GM19351 (cell line): ENCODE results near the gene TRERF1.
A peak's percentile ranks its signal among the peaks of the same experiment; 100 is the strongest.
"Not testable (repeated sequence)": the region's sequence is repeated elsewhere in the genome, so short reads cannot be mapped to it uniquely, and the experiment has no call there.

ENCODE experiments used
- ATAC-seq: cut with Tn5 transposase; IDR thresholded peaks from one replicate; pipeline ENCODE4 v1.9.1; 2021; ENCODE audit warnings: mild to moderate bottlenecking, moderate library complexity; ENCODE audit not compliant: unreplicated experiment

TRERF1 gene

DNA sequence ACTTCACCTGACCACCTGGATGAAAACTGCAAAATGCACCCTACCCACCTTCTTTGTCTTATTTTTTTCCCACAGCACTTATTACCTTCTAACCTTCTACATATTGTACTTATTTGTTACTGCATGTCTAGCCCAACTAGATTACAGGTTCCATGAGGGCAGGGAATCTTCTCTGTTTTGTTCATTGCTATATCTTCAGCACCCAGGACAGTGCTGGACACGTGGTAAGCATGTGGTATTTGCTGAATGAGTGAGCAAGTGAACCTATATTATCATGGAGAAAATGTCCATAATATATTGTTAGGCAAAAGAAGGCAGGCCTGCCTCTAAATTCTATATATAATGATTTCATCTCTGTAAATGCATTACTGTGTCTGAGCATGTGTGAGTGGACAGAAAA lies 107.0 kb downstream of the TRERF1 start:
- ATAC-seq, result no peak

DNA sequence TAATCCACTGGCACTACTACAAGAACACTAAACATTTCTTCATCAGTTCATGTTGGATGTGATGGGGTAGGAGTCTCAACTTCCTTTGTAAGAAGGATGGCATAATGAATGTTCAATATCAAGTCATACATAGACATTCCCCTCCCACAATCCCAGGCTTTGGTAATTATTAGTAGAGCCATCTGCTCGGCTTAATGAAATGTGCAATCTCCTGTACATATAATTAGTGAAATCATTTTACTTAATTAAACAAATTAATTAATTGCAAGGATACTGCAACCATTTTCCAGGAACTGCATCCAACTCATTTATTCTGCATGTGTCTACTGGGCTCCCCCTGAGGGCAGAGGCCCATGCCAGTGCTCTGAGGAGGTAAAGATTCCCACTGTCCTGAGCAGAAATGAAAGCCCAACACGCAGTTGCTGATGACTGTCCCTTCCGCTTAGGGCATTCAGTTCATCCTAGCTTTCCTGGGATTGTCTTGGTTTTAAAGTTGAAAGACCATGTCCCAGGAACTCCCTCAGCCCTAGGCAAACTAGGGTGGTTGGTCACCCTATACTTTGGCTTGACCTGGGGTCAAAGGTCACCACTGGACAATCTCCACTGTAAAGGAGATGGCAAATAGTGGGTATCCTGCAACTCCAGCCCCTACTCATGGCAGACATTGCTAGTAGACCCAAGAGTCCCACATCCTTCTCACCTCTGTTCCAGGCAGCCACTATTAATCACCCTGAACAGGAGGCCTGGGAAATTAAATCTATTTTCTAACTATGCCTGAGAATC lies 109.8 kb downstream of the TRERF1 start:
- ATAC-seq, result no peak

- ATAC-seq, result no peak
These were observed 110.5 kb downstream of the TRERF1 start for GRCh38 chr6:42341221-42341620.

DNA sequence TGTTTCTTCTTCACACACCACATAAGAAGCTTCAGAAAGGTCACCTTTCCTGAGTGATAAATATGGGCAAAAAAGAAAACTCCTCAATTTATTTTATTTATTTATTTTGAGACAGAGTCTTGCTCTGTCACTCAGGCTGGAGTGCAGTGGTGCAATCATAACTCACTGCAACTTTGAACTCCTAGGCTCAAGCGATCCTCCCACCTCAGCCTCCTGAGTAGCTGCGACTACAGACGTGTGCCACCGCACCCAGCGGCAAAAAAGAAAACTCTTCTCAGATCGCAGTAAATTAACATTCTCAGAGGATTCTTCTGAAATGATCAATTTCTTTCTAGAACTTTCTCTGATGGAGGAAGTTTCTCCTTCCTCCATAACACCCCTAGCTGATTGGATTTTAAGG lies 111.2 kb downstream of the TRERF1 start:
- ATAC-seq, result no peak

DNA sequence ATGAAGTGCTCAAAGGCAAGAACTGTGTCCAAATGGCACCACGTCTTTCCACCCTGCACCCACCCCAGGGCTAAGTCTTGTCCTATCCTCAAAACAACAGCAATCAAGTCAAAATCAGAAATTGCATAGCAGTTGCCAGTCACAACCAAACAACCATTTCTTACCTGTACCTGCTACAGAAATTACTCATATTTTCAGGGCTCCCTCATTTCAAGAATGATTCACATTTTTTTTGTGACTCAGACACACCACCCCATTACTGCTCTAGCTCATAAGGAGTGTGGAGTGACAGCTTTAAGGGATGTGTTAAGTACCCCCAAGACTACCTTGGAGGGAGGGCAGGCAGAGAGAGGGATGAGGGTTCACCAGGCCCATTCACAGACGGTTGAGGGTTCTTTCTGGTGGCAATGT lies 111.7 kb downstream of the TRERF1 start:
- peak; percentile 92 for ATAC-seq

- ATAC-seq, result no peak
These were observed 112.9 kb downstream of the TRERF1 start for GRCh38 chr6:42338744-42339222.

DNA sequence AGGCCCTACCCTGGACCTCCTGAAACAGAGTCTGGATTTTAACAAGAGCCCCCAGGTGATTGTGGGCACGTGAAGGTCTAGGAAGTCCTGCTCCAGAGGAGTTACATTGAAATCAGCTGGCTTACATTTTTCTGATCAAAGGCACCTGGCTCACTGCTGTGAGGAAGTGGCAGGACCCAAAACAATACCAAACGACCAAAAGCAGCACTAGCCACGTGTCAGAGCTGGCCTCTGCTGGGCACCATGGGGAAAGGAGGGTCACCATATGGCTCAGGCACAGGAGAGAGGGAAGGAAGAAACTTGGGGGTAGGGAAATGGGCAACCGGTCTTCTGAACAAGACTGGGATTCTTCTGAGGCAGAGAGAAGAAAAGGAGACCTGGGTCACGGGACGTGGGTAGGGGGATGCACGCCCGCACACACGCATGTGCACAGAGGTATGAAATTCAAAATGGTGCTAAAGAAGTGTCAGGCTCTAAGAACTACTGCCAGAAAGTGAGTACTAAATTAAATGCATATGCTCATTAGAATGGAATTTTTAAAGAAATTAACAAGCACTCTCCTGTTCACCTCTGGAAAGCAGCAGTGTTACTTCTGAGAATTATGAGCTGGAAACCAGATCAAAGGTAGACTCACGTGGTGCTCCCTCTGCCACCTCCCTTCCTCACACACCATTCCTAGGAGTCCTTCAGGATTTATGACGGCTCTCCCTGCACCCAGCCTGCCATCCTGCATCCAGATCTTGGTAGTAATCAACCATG lies 113.6 kb downstream of the TRERF1 start:
- ATAC-seq, result no peak

- no peak for ATAC-seq
These were observed 115.3 kb downstream of the TRERF1 start for GRCh38 chr6:42336431-42336830.

- ATAC-seq, result no peak
These were observed 115.8 kb downstream of the TRERF1 start for GRCh38 chr6:42335896-42336295.

GRCh38 chr6:42334870-42335269 lies 116.9 kb downstream of the TRERF1 start:
- no peak for ATAC-seq

DNA sequence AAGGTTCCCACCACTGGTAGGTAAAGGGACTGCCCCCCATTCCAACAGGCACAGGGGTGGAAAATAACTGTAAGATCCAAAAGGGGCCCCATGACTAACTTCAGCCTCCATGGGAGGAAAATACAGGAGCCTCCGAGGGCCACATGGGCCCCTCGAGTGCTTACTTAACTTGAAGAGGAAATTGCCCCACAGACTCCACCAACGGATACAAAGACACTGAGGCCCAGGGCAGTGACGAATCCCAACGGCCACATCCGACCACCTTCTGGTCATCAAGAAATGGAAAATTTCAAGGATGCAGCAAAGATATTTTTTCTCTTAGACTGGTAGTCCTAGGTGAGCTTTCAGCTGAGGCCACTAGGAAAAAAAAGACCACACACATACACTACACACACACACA lies 118.1 kb downstream of the TRERF1 start:
- ATAC-seq, result no peak

GRCh38 chr6:42332916-42333315 lies 118.8 kb downstream of the TRERF1 start:
- no peak for ATAC-seq

GRCh38 chr6:42331019-42331418 lies 120.7 kb downstream of the TRERF1 start:
- no peak for ATAC-seq

- no peak for ATAC-seq
These were observed 125.5 kb downstream of the TRERF1 start for GRCh38 chr6:42326248-42326647.

DNA sequence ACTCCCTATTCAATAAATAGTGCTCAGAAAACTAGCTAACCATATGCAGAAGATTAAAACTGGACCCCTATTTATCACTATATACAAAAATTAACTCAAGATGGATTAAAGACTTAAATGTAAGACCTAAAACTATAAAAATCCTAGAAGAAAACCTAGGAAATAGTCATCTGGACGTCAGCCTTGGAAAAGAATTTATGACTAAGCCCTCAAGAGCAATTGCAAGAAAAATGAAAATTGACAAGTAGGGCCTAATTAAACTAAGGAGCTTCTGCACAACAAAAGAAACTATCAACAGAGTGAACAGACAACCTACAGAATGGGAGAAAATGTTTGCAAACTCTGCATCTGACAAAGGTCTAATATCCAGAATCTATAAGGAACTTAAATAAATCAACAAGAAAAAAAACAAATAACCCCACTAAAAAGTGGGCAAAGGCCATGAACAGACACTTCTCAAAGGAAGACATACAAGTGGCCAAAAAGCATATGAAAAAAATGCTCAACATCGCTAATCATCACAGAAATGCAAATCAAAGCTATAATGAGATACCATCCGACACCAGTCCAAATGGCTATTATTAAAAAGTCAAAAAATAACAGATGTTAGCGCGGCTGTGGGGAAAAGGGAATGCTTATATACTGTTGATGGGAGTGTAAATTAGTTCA lies 126.9 kb downstream of the TRERF1 start:
- not testable (repeated sequence) for ATAC-seq

GRCh38 chr6:42322676-42323075 lies 129.1 kb downstream of the TRERF1 start:
- no peak for ATAC-seq

GRCh38 chr6:42321976-42322375 lies 129.8 kb downstream of the TRERF1 start:
- no peak for ATAC-seq

GRCh38 chr6:42320762-42321161 lies 131.0 kb downstream of the TRERF1 start:
- ATAC-seq, result no peak

DNA sequence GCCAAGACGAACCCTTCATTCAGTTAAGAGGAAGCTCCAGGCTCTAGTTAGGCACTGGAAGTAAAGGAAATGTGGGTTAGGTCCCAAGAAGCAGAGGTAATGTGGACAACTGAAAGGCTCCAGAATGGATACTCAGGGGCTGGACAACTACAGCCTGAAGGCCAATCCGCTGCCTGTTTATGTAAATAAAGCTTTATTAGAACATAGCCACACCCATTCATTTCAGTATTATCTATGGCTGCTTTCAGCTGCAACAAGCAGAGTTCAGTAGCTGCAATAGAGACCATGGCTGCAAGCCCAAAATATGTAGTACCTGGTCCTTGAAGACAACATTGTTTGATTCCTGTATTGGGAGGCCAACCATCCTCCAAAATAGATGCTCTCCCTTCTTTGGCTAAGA lies 133.2 kb downstream of the TRERF1 start:
- no peak for ATAC-seq

- ATAC-seq, result no peak
These were observed 134.7 kb downstream of the TRERF1 start for GRCh38 chr6:42316981-42317380.
